Heart right ventricle (tissue), 16 donors: ENCODE results near the gene KCNH4. TPM values are rescaled to one million over a fixed set of nuclear protein-coding genes. Genes with fewer than 3 reads are reported as not detected.
A peak's percentile ranks its signal among the peaks of the same experiment; 100 is the strongest.

Source experiments
- ATAC-seq, 8 donors: fragments of 200-7000 bp; cut with Tn5 transposase; one replicate each; pipeline ENCODE4 v1.9.1; 2020; ENCODE audit warnings: mild to moderate bottlenecking in 8 of 8, moderate library complexity in 8 of 8, moderate number of reproducible peaks in 1 of 8
- DNase-seq, 2 donors: peaks; one replicate each; pipeline ENCODE4 v3.0.0-alpha.2; 2020
- H3K27ac ChIP-seq, 10 donors: fragments of 200-600 bp; sonication (generic) in 2 of 10; one replicate each; pipeline versions ENCODE4 v1.5.0 to v1.8.0; 2020 to 2022; ENCODE audit warnings: mild to moderate bottlenecking in 3 of 10
- H3K27me3 ChIP-seq, 7 donors: fragments of 200-600 bp; one replicate each; pipeline ENCODE4 v1.8.0; 2021 to 2022; ENCODE audit warnings: mild to moderate bottlenecking in 2 of 7
- H3K36me3 ChIP-seq, 9 donors: fragments of 200-600 bp; sonication (generic) in 1 of 9; one replicate each; pipeline versions ENCODE4 v1.5.0 to v1.8.0; 2020 to 2022; ENCODE audit warnings: mild to moderate bottlenecking in 2 of 9
- H3K4me1 ChIP-seq, 9 donors: fragments of 200-600 bp; sonication (generic) in 1 of 9; one replicate each; pipeline versions ENCODE4 v1.5.0 to v1.8.0; 2020 to 2022; ENCODE audit warnings: mild to moderate bottlenecking in 4 of 9
- H3K4me3 ChIP-seq, 10 donors: fragments of 200-600 bp; sonication (generic) in 2 of 10; one replicate each; pipeline versions ENCODE4 v1.5.0 to v1.8.0; 2020 to 2022; ENCODE audit warnings: mild to moderate bottlenecking in 7 of 10, moderate library complexity in 2 of 10
- H3K9me3 ChIP-seq, 11 donors: fragments of 200-600 bp in 10 of 11; sonication (generic) in 2 of 11; one replicate each; pipeline versions ENCODE4 v1.5.0 to v1.8.0; 2013 to 2022; ENCODE audit warnings: mild to moderate bottlenecking in 2 of 11, control low read depth in 1 of 11, moderate library complexity in 1 of 11
- WGBS, 2 donors: extraction: QIAGEN DNeasy Blood & Tissue Kit; methylation state at CpG; one replicate each; pipeline ENCODE4 v1.1.7; 2013; ENCODE audit warnings: inconsistent platforms in 1 of 2; 5-methylcytosine and 5-hydroxymethylcytosine counted together
- intact Hi-C, 10 donors: fragments of 100-400 bp; cut with DNase I; formaldehyde crosslinking; loops; one replicate each; pipeline versions ENCODE4 v1.11.1 to v1.14.2; 2022
- polyA plus RNA-seq, 2 donors: library from polyadenylated mRNA; stranded (reverse); fragments of 200-250 nt; gene quantifications; one replicate each; pipeline ENCODE4 v1.2.3, GENCODE V29; 2013
- total RNA-seq, 10 donors: library from RNA; stranded (reverse); fragmentation: NEBNext Ultra II Directional in 3 of 10; extraction: Animal tissue kit (Norgen Biotek cat#: 25700) in 3 of 10; gene quantifications; one replicate each; pipeline versions ENCODE4 v1.2.1 to v1.2.4, GENCODE V29; 2021 to 2023
- TF ChIP-seq, protein P1 (sequence below), 9 donors: fragments of 200-600 bp; sonication (generic) in 2 of 9; IDR thresholded peaks; one replicate each; pipeline versions ENCODE4 v1.5.0 to v1.8.0; 2021 to 2022; ENCODE audit warnings: antibody characterized with exemption in 9 of 9, mild to moderate bottlenecking in 5 of 9, moderate library complexity in 1 of 9
- donor health status: Arrhythmogenic right ventricular cardiomyopathy.
- donor health status: ischemic (EF 13 %, LVEDD 7.1; RV severe dilation, severe dysfunction).
- donor health status: healthy with polysubstance abuse.
- donor health status: DM: no; HTN: yes; CAD: no.
- donor health status: DM: no; HTN: no; CAD: no.
- donor health status: ischemic (EF 25% LVEDD 6.9; RV normal size, moderate dysfunction).
- donor health status: ischemic (EF 25% LVEDD 5.7; RV mildly dilated, moderate dysfunction).
- donor health status: healthy.
- donor health status: DM: yes; HTN: yes; CAD: no.
- donor health status: Ischemic cardiomyopathy.
- donor health status: ischemic (EF 35%, LVEDD 5.7; RV mildly dilated, moderate dysfunction).
- donor health status: nonischemic (EF 11% LVEDD 7.7; RV severe dilation, severe dysfunction).
- donor health status: DM: yes; HTN: yes; CAD: no.
- donor health status: PGD.
- donor health status: ischemic (EF 29% LVEDD 5.4; RV normal size, mild dysfunction).
- donor health status: nonischemic (EF 23%, LVEDD 6.1; RV moderate dilation, normal function).

The KCNH4 gene
- total and polyA plus RNA-seq, 12 donors, result 0.06 to 0.29 (median 0.13) TPM; not detected in 4

GRCh38 chr17:42119301-42119700, 61.6 kb downstream of the KCNH4 start:
- H3K4me1 ChIP-seq, result peaks cover 5 to 47% (median 22%) of the 10 kb centered on the region in 9 donors
- H3K27me3 ChIP-seq, result no peaks in the 10 kb centered on the region
- no peak overlapping the region for H3K4me3 ChIP-seq
- TF ChIP-seq, protein P1, sequence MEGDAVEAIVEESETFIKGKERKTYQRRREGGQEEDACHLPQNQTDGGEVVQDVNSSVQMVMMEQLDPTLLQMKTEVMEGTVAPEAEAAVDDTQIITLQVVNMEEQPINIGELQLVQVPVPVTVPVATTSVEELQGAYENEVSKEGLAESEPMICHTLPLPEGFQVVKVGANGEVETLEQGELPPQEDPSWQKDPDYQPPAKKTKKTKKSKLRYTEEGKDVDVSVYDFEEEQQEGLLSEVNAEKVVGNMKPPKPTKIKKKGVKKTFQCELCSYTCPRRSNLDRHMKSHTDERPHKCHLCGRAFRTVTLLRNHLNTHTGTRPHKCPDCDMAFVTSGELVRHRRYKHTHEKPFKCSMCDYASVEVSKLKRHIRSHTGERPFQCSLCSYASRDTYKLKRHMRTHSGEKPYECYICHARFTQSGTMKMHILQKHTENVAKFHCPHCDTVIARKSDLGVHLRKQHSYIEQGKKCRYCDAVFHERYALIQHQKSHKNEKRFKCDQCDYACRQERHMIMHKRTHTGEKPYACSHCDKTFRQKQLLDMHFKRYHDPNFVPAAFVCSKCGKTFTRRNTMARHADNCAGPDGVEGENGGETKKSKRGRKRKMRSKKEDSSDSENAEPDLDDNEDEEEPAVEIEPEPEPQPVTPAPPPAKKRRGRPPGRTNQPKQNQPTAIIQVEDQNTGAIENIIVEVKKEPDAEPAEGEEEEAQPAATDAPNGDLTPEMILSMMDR (IDR thresholded peaks at IDR 0.05), result no peak
- ATAC-seq (no peak), DNase-seq (no peak)
- H3K27ac ChIP-seq, result no peak overlapping the region
- intact Hi-C loops, result loop anchor here in 8 of 10 donors (2.0 to 5.0 kb wide), 7 partner anchors 52 to 157 kb away; partner anchors contain the start of genes KCNH4 (in 3 of the 8), CNP (in 2 of the 8) and NKIRAS2 (in 2 of the 8)
- peaks cover 0 to 54% (median 0%) of the 10 kb centered on the region in 9 donors for H3K36me3 ChIP-seq
- no peaks in the 10 kb centered on the region for H3K9me3 ChIP-seq
- 94 to 95% methylated on average over 18 of the region's 18 CpGs for WGBS, 2 donors

DNA sequence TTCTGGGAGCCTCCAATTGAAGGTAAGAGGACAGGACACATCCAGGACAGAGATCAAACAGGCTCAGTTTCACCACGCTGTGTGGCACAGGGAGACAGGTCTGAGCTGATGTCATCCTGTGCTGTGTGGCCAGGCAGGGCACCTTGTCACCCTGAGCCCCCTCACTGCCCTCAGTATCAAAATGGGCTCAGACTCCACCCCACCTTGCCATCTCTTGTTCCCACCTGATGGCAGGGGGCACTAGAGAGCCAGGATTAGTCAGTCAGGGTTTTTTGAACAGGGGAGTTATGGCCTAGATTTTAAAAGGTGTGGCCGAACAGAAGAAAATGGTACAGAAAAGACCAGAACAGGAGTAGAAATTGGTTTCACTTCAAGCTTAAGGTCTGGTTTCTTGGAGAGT, 62.4 kb downstream of the KCNH4 start:
- TF ChIP-seq, protein P1 (IDR thresholded peaks at IDR 0.05), result peak in 8 of 9 donors; percentile 20 to 54 (median 40)
- ATAC-seq (no peak), DNase-seq (no peak)
- Histone ChIP-seq H3K27ac (no peak overlapping the region), H3K4me3 (no peak overlapping the region), H3K9me3 (no peaks in the 10 kb centered on the region), H3K4me1 (peaks cover 5 to 48% (median 22%) of the 10 kb centered on the region in 9 donors), H3K36me3 (peaks cover 0 to 62% (median 0%) of the 10 kb centered on the region in 9 donors), H3K27me3 (no peaks in the 10 kb centered on the region)
- 84 to 93% methylated on average over 2 of the region's 2 CpGs for WGBS, 2 donors
- intact Hi-C loops, result loop anchor here in 8 of 10 donors (2.0 to 5.0 kb wide), 7 partner anchors 51 to 156 kb away; partner anchors contain the start of genes KCNH4 (in 3 of the 8), CNP (in 2 of the 8) and NKIRAS2 (in 2 of the 8)

GRCh38 chr17:42118126-42118510, 62.8 kb downstream of the KCNH4 start:
- Histone ChIP-seq H3K9me3 (no peaks in the 10 kb centered on the region), H3K27ac (no peak overlapping the region), H3K4me3 (no peak overlapping the region), H3K27me3 (no peaks in the 10 kb centered on the region), H3K36me3 (peaks cover 0 to 66% (median 0%) of the 10 kb centered on the region in 9 donors), H3K4me1 (peaks cover 6 to 52% (median 25%) of the 10 kb centered on the region in 9 donors)
- ATAC-seq (no peak), DNase-seq (no peak)
- WGBS, 2 donors, result 92 to 93% methylated on average over 4 of the region's 4 CpGs
- TF ChIP-seq, protein P1 (IDR thresholded peaks at IDR 0.05), result no peak
- intact Hi-C loops, result loop anchor here in 8 of 10 donors (2.0 to 5.0 kb wide), 7 partner anchors 51 to 156 kb away; partner anchors contain the start of genes KCNH4 (in 3 of the 8), CNP (in 2 of the 8) and NKIRAS2 (in 2 of the 8)

DNA sequence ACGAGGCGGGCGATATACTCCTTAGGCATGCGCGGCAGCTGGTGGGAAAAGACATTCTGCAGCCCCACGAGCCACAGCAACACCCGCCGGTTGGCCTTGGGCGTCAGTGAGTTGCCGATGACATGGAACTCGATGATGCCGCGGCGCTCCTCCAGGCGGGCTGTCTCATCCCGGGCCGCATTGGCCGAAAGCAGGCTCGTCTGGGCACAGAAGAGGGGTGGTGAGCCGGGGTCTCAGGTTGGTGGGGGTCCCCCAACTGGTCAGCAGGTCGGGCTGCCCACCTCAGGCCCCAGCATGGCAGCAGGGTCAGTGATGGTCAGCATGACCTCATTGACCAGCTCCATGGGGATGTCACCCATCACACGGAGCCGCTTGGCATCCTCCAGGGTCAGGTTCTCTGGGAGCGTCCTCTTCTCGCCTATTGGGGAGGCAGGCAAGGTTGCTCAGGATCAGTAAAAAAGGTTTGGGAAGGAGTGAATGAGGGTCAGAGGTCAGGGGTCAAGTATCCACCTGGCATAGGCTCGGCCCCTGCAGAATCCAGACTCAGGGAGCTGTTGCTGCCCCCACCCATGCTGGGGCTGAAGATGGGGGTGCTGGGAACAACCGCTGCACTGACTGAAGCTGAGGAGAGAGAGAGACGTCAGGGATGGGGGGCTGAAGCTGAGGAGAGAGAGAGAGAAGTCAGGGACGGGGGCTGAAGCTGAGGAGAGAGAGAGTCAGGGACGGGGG, 63.4 kb downstream of the KCNH4 start:
- no peak for ATAC-seq
- H3K4me1 ChIP-seq, result peaks cover 11 to 53% (median 30%) of the 10 kb centered on the region in 9 donors
- H3K36me3 ChIP-seq, result peaks cover 0 to 67% (median 0%) of the 10 kb centered on the region in 9 donors
- intact Hi-C loops, result loop anchor here (2.0 to 5.0 kb wide), 11 partner anchors 50 to 155 kb away; partner anchors contain the start of genes KCNH4 (in 3 of the 10), CNP (in 2 of the 10) and NKIRAS2 (in 2 of the 10)
- no peaks in the 10 kb centered on the region for H3K9me3 ChIP-seq
- DNase-seq, result no peak
- no peaks in the 10 kb centered on the region for H3K27me3 ChIP-seq
- TF ChIP-seq, protein P1 (IDR thresholded peaks at IDR 0.05), result no peak
- H3K27ac ChIP-seq, result no peak overlapping the region
- 74 to 87% methylated on average over 30 of the region's 30 CpGs for WGBS, 2 donors
- no peak overlapping the region for H3K4me3 ChIP-seq
